ENCODE measurements around the gene PACRG.

- TF ChIP-seq, protein P1, sequence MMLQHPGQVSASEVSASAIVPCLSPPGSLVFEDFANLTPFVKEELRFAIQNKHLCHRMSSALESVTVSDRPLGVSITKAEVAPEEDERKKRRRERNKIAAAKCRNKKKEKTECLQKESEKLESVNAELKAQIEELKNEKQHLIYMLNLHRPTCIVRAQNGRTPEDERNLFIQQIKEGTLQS (IDR thresholded peaks at IDR 0.05; ENCODE audit: insufficient read depth, low read depth, low read length): no peak
- TF ChIP-seq KDM5A (IDR thresholded peaks at IDR 0.05; ENCODE audit: low read length) (no peak), CTCF (IDR thresholded peaks at IDR 0.05; ENCODE audit: control extremely low read depth in 1 of 3, insufficient read depth in 1 of 3, low read depth in 1 of 3, low read length in 3 of 3) (no peak), CBX5 (IDR thresholded peaks at IDR 0.05; ENCODE audit: low read depth, low read length) (no peak), EP300 (IDR thresholded peaks at IDR 0.05; ENCODE audit: borderline replicate concordance in 1 of 2, low read depth in 2 of 2, low read length in 2 of 2) (no peak)
These were observed 21.5 kb upstream of the PACRG start for GRCh38 chr6:162706232-162706631.
